GM12801 (cell line): ENCODE results near the gene CHMP1A.

Experiments used
- CTCF ChIP-seq: IDR thresholded peaks from one replicate; pipeline ENCODE4 v1.5.1; 2011; ENCODE audit warnings: control low read depth; ENCODE audit not compliant: insufficient read length; ENCODE audit errors: extremely low read depth

CHMP1A gene

GRCh38 chr16:89687092-89687940 is 29.8 kb upstream of the CHMP1A start:
- no peak for TF ChIP-seq CTCF

GRCh38 chr16:89686520-89687091 is 29.1 kb upstream of the CHMP1A start, which contains the start of gene CDK10:
CDK10 (plus strand) TSS chr16:89686689; CDS start chr16:89686711, 22 bp downstream.
- no peak for TF ChIP-seq CTCF

- TF ChIP-seq CTCF: no peak
Measured at GRCh38 chr16:89685916-89686315, 28.4 kb upstream of the CHMP1A start.

GRCh38 chr16:89678258-89678657 is 20.8 kb upstream of the CHMP1A start:
- TF ChIP-seq CTCF: no peak

GRCh38 chr16:89672177-89672941 is 14.9 kb upstream of the CHMP1A start:
- TF ChIP-seq CTCF: no peak

GRCh38 chr16:89670496-89671431 is 13.3 kb upstream of the CHMP1A start:
- no peak for TF ChIP-seq CTCF
